H9 (cell line): ENCODE data around the gene ADNP2. TPM values are rescaled to one million over a fixed set of nuclear protein-coding genes. Genes with fewer than 3 reads are reported as not detected.

Experiments used
- DNase-seq: peaks from one replicate; pipeline ENCODE4 v3.0.0-alpha.2; 2017
- H2AFZ ChIP-seq: one replicate; pipeline ENCODE4 v1.6.1; 2013; ENCODE audit warnings: mild to moderate bottlenecking, low read length, control low read depth, moderate library complexity
- H2AK5ac ChIP-seq: 2 replicates; pipeline ENCODE4 v1.6.1; 2013; ENCODE audit warnings: low read length, control low read depth, mixed read lengths; ENCODE audit not compliant: insufficient read length
- H2BK120ac ChIP-seq: one replicate; pipeline ENCODE4 v1.6.1; 2013; ENCODE audit warnings: low read depth, mild to moderate bottlenecking, low read length, control low read depth, inconsistent platforms; ENCODE audit not compliant: poor library complexity, severe bottlenecking
- H2BK12ac ChIP-seq: 2 replicates; pipeline ENCODE4 v1.6.1; 2013; ENCODE audit warnings: low read length, control low read depth, mixed read lengths, low read depth; ENCODE audit not compliant: insufficient read length
- H2BK15ac ChIP-seq: 2 replicates; pipeline ENCODE4 v1.6.1; 2013; ENCODE audit warnings: low read depth, low read length, control low read depth
- H2BK20ac ChIP-seq: one replicate; pipeline ENCODE4 v1.6.1; 2013; ENCODE audit warnings: low read depth, mild to moderate bottlenecking, low read length, control low read depth, inconsistent platforms; ENCODE audit not compliant: poor library complexity, severe bottlenecking
- H2BK5ac ChIP-seq: 2 replicates; pipeline ENCODE4 v1.6.1; 2013; ENCODE audit warnings: low read length, control low read depth, mixed read lengths; ENCODE audit not compliant: insufficient read length
- H3K14ac ChIP-seq: 2 replicates; pipeline ENCODE4 v1.6.1; 2013; ENCODE audit warnings: low read length, control low read depth; ENCODE audit not compliant: insufficient read depth
- H3K18ac ChIP-seq: 2 replicates; pipeline ENCODE4 v1.6.1; 2013; ENCODE audit warnings: low read depth, mild to moderate bottlenecking, mixed read lengths, low read length, control low read depth; ENCODE audit not compliant: insufficient read length
- H3K23ac ChIP-seq: 2 replicates; pipeline ENCODE4 v1.6.1; 2013; ENCODE audit warnings: low read length, control low read depth, mixed read lengths, low read depth; ENCODE audit not compliant: insufficient read length
- H3K23me2 ChIP-seq: 2 replicates; pipeline ENCODE4 v1.6.1; 2013; ENCODE audit warnings: low read depth, mild to moderate bottlenecking, mixed read lengths, low read length, control low read depth; ENCODE audit not compliant: insufficient read length, poor library complexity, severe bottlenecking
- H3K27ac ChIP-seq: 2 replicates; pipeline ENCODE4 v1.5.1; 2013; ENCODE audit warnings: low read length, control low read depth, mixed read lengths, low read depth; ENCODE audit not compliant: insufficient read length
- H3K27me3 ChIP-seq: 2 replicates; pipeline ENCODE4 v1.6.1; 2013; ENCODE audit warnings: low read length, control low read depth, inconsistent platforms; ENCODE audit not compliant: insufficient read depth
- H3K4ac ChIP-seq: 2 replicates; pipeline ENCODE4 v1.6.1; 2013; ENCODE audit warnings: low read depth, mild to moderate bottlenecking, control low read depth, inconsistent platforms, low read length, moderate library complexity
- H3K4me1 ChIP-seq: 2 replicates; pipeline ENCODE4 v1.6.1; 2013; ENCODE audit warnings: low read length, control low read depth, inconsistent platforms; ENCODE audit not compliant: insufficient read depth
- H3K4me2 ChIP-seq: 2 replicates; pipeline ENCODE4 v1.6.1; 2013; ENCODE audit warnings: low read length, control low read depth, mixed read lengths; ENCODE audit not compliant: insufficient read length, insufficient read depth
- H3K56ac ChIP-seq: 2 replicates; pipeline ENCODE4 v1.6.1; 2013; ENCODE audit warnings: low read depth, mild to moderate bottlenecking, mixed read lengths, low read length, control low read depth; ENCODE audit not compliant: insufficient read length
- H3K79me1 ChIP-seq: 2 replicates; pipeline ENCODE4 v1.6.1; 2013; ENCODE audit warnings: low read depth, mild to moderate bottlenecking, moderate library complexity, low read length, control low read depth, inconsistent platforms; ENCODE audit not compliant: insufficient read depth, poor library complexity, severe bottlenecking
- H3K79me2 ChIP-seq: 2 replicates; pipeline ENCODE4 v1.6.1; 2013; ENCODE audit warnings: low read length, control low read depth, inconsistent platforms; ENCODE audit not compliant: insufficient read depth
- H3K9ac ChIP-seq: 2 replicates; pipeline ENCODE4 v1.6.1; 2013; ENCODE audit warnings: low read length, control low read depth, mixed read lengths; ENCODE audit not compliant: insufficient read length; ENCODE audit errors: extremely low read depth
- H3K9me3 ChIP-seq: one replicate; pipeline ENCODE4 v1.6.1; 2013; ENCODE audit warnings: low read depth, low read length, inconsistent platforms; ENCODE audit not compliant: control insufficient read depth
- H3T11ph ChIP-seq: one replicate; pipeline ENCODE4 v1.6.1; 2013; ENCODE audit warnings: mild to moderate bottlenecking, low read length, control low read depth, inconsistent platforms
- H4K20me1 ChIP-seq: one replicate; pipeline ENCODE4 v1.6.1; 2013; ENCODE audit not compliant: control insufficient read depth, insufficient read length, insufficient read depth
- H4K5ac ChIP-seq: 2 replicates; pipeline ENCODE4 v1.6.1; 2013; ENCODE audit warnings: low read depth, mild to moderate bottlenecking, mixed read lengths, low read length, control low read depth; ENCODE audit not compliant: insufficient read length
- H4K8ac ChIP-seq: replicated peaks from 2 replicates; pipeline ENCODE4 v1.6.1; 2013; ENCODE audit warnings: low read length, control low read depth, mixed read lengths, low read depth; ENCODE audit not compliant: insufficient read length
- H4K91ac ChIP-seq: 2 replicates; pipeline ENCODE4 v1.6.1; 2013; ENCODE audit warnings: low read depth, mild to moderate bottlenecking, moderate library complexity, mixed read lengths, low read length, control low read depth; ENCODE audit not compliant: insufficient read length
- H3K27ac Mint-ChIP-seq, 3 experiments: 2 replicates in 2 of 3; 3 replicates in 1 of 3; pipeline ENCODE4 v1.8.0; 2020 to 2021; ENCODE audit warnings: mixed read lengths in 3 of 3, mild to moderate bottlenecking in 1 of 3, moderate library complexity in 1 of 3
- H3K27me3 Mint-ChIP-seq: 2 replicates; pipeline ENCODE4 v1.8.0; 2021; ENCODE audit warnings: low read depth, mild to moderate bottlenecking, moderate library complexity, mixed read lengths
- H3K36me3 Mint-ChIP-seq, 3 experiments: 2 replicates in 2 of 3; 3 replicates in 1 of 3; pipeline ENCODE4 v1.8.0; 2020 to 2021; ENCODE audit warnings: low read depth in 3 of 3, mixed read lengths in 3 of 3; ENCODE audit not compliant: insufficient read depth in 1 of 3
- H3K4me1 Mint-ChIP-seq, 2 experiments: 2 replicates each; pipeline ENCODE4 v1.8.0; 2020; ENCODE audit warnings: mixed read lengths in 2 of 2
- H3K4me3 Mint-ChIP-seq, 2 experiments: 2 replicates in 1 of 2; 3 replicates in 1 of 2; pipeline ENCODE4 v1.8.0; 2020 to 2021; ENCODE audit warnings: mild to moderate bottlenecking in 2 of 2, mixed read lengths in 2 of 2, moderate library complexity in 1 of 2
- H3K9me3 Mint-ChIP-seq, 2 experiments: 2 replicates in 1 of 2; 3 replicates in 1 of 2; pipeline ENCODE4 v1.8.0; 2020; ENCODE audit warnings: mild to moderate bottlenecking in 2 of 2, mixed read lengths in 2 of 2, moderate library complexity in 1 of 2
- CTCF ChIP-seq: fragments of 200-600 bp; sonication (generic); conservative IDR thresholded peaks from 3 replicates; pipeline ENCODE4 v1.8.0; 2021; ENCODE audit warnings: antibody characterized with exemption, mild to moderate bottlenecking
- WGBS: extraction: QIAGEN DNeasy Blood & Tissue Kit; methylation state at CpG from one replicate; pipeline ENCODE4 v1.1.7; 2013; ENCODE audit warnings: missing lambda C conversion rate, low lambda C conversion rate, mixed read lengths; ENCODE audit not compliant: insufficient read length; ENCODE audit errors: extremely low coverage; 5-methylcytosine and 5-hydroxymethylcytosine counted together
- total RNA-seq: library from RNA; stranded (reverse); gene quantifications from 2 replicates; pipeline ENCODE4 v1.2.1, GENCODE V29; 2021

Gene ADNP2
- total RNA-seq, 1 experiment from 2014 or later = 53.5 TPM

- H4K8ac ChIP-seq = no peak overlapping the region
- no peak overlapping the region for H4K91ac ChIP-seq
- no peak overlapping the region; a peak in 1 of 7 replicates for H3K27ac Mint-ChIP-seq
- H4K20me1 ChIP-seq = no peaks in the 10 kb centered on the region
- no peak overlapping the region for H2BK15ac ChIP-seq
- no peak overlapping the region for H3K4me3 Mint-ChIP-seq
- no peak for TF ChIP-seq CTCF
- no peak overlapping the region for H2BK20ac ChIP-seq
- H3K27ac ChIP-seq = no peak overlapping the region
- no peak overlapping the region for H2BK5ac ChIP-seq
- H3K79me1 ChIP-seq = no peaks in the 10 kb centered on the region
- H3K14ac ChIP-seq = no peak overlapping the region
- no peaks in the 10 kb centered on the region for H3K23me2 ChIP-seq
- no peaks in the 10 kb centered on the region for H3K9me3 ChIP-seq
- H3K79me2 ChIP-seq = no peaks in the 10 kb centered on the region
- H3K9ac ChIP-seq = no peak overlapping the region
- no peaks in the 10 kb centered on the region for H3K4me1 ChIP-seq
- H3K23ac ChIP-seq = no peak overlapping the region
- no peak overlapping the region for H3K4ac ChIP-seq
- no CpG with 5 or more reads among the region's 7 CpGs for WGBS
- H3K27me3 Mint-ChIP-seq = peaks cover 3% of the 10 kb centered on the region
- no peak overlapping the region for H3T11ph ChIP-seq
- no peak overlapping the region for H2AFZ ChIP-seq
- H3K36me3 Mint-ChIP-seq = peaks cover 0 to 4% (median 0%) of the 10 kb centered on the region in 3 experiments; a peak in 2 of 7 replicates
- no peak overlapping the region for H3K56ac ChIP-seq
- H2BK120ac ChIP-seq = no peak overlapping the region
- no peak overlapping the region for H3K4me2 ChIP-seq
- no peak overlapping the region for H3K18ac ChIP-seq
- H2BK12ac ChIP-seq = no peak overlapping the region
- H4K5ac ChIP-seq = no peak overlapping the region
- H2AK5ac ChIP-seq = no peak overlapping the region
- peaks cover 17 to 20% of the 10 kb centered on the region in 2 experiments for H3K9me3 Mint-ChIP-seq
- peaks cover 4 to 7% of the 10 kb centered on the region in 2 experiments; a peak in 3 of 4 replicates for H3K4me1 Mint-ChIP-seq
- H3K27me3 ChIP-seq = no peaks in the 10 kb centered on the region
- DNase-seq = no peak
Measured at GRCh38 chr18:80095414-80095813, 13.6 kb upstream of the ADNP2 start.
